Amniotic stem cell (primary cell): Measurements from ENCODE around the gene NINJ1.
A peak's percentile ranks its signal among the peaks of the same experiment; 100 is the strongest.

Source experiments
- DNase-seq: peaks from one replicate; lab custom pipeline; 2025; lab: John Stamatoyannopoulos, UW

NINJ1 gene

GRCh38 chr9:93099551-93100275 lies 34.3 kb downstream of the NINJ1 start:
- DNase-seq: no peak

DNA sequence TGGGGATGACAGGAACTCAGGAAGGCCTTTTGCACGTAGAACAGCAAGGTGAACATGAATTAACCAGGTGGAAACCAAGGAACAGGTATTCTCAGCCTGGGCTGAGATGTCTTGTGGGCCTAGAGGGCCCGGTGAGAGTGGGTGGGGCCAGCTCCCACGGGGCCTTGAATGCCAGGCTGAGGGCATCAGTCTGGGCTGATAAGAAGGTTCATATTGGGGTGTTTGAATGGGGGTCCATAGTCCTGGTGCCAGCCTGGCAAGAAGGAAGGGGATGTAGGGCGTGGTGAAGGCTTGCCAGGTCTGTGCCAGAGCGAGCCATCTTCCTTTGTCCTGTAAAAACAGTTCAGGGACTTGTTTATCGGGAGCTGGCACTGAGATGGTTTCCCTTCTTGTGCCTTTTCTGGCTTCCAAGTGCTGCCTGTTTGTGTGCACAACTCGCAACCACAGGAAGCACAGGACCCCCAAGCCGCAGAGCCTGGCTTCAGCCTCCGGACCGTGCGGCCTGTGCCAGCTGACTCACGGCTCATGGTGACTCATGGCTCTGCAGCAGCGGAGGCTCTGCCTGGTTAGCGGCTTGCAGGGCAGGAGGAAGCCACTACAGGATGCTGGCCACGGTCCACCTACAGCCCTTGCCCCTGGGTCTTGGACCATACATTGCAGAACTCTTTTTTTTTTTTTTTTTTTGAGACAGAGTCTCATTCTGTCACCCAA lies 35.7 kb downstream of the NINJ1 start:
- peak; percentile 86 for DNase-seq

DNA sequence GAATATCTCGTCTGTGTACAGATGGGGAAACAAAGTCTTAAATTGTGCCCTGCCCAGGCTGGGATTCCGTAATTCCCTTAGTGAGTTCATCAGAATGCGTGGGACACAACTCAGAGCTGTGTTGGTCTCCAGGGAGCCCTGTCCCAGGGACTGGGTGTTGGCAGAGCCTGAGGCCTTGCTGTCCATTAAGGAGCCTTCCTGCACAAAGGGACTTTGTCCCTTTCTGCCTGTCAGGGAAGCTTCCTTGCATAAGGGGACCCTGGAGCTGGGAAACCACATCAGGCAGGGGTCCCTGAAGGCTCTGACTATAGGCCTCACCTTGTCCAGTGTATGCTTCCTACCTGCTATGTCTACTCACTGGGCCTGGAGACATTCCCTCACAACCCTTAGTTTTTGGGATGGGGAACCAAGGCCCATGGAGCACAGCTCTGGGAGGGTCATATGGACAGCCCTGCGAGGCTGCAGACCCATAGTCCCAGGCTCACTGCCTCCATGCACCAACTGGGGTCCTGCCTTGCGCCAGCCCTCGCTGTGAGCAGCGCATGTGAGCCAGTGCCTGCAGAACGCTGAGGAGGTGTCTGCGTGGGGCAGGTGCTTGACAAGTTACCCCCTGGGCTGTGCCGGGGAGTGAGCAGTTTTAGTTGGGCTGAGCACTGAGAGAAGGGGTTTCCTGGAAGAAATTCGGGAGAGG lies 36.4 kb downstream of the NINJ1 start:
- no peak for DNase-seq

- DNase-seq: no peak
Observed at GRCh38 chr9:93096811-93097382, 37.2 kb downstream of the NINJ1 start.

DNA sequence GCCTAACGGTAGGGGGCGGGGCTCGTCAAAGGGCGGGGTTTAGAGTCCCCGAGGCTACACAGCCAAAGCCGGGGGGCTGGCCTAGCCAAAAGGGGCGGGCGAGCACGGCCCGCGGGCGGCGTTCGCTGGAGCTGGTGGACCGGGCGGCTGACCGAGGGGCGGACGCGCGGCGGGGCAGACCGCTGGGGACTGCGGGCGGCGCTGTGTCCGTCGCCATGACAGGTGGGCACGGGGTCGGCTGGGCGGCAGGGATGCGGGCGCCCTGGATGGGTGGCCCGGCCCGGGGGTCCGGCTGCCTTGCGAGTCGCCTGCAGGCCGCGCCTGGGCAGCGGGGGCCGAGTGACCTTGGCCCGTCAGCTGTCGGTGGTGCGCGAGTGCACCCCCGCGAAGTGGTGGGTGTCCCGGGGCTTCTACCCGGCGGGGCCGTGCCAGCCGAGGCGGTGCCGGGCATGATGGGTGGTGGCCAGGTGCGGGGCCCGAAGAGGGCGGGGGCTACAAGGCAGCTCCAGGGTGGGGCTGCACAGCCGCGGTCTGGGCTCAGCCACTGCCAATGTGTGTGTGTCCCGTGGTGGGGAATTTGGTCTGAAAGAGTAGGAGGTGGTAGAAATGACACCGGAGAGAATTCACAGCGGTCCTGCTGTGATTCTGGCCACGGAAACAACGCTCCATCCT lies 37.8 kb downstream of the NINJ1 start, which contains the start of gene CARD19:
TSS of gene CARD19 (plus strand) at position 87 of the 672 bp plus-strand sequence. CDS start at position 216, 129 bp downstream.
- no peak for DNase-seq

DNA sequence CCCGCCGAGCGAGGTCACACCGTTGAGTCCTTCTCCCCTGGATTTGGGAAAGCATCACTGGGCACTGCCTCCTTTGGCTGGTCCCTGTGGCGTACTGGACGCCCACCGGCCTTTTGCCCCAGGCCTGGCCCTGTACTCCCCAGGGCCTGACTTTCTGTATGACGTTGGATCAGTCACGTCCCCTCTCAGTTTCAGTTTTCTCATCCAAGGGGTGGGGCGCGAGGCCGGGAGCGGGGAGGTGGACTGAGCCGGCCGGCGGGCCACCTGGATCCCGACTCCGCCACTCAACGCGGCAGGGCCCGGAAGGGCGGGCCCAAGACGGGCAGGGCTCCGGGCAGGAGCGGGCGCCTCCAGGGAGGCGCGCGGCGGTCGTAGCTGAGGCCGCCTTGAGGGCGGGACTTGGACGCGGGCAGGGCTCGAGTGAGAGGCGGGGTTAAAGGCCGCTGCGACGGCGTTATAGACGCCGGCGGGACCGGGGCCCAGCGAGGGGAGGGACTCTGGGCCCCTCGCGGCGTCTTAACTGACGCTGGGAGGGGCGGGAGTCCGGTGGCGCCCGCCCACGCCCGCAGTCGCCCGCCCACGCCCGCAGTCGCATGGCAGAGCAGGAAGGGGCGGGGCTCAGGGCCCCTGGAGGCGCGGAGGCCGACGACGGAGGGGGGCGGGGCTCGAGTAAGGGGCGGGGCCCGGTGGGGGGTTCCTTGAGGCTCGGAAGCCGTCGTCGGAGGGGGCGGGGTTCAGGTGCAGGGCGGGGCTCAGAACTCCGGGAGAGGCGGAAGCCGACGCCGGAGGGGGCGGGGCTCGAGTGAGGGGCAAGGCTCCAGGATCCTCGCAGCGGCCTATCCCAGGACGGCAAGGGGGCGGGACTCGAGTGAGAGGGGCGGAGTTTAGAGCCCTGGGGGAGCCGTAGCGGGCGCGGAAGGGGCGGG lies 38.6 kb downstream of the NINJ1 start:
- DNase-seq: peak; percentile 99

DNA sequence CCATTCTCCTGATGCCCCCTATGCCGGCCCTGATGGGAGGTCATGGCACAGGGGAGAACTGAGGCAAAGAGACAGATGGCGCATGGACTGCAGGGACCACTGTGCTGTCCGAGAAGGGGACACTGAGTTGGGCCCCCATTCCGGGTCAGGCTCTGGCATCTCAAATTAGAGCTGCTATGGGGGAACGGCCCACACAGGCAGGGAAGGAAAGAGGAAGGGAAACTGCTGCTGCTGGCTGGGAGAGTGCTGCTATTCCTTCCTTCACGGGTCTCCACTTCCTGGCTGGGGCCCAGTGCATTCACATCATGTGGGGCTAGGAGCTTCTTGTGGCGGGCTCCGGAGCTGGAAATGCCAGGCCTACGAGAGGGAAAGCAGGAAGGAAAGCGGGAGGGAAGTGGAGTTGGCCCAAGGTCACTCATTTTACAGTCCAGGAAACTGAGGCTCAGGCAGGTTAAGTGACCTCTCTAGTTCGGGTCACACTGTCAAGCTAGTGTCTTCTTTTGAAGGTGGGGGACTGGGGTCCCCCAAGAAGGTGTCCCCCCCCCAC lies 39.3 kb downstream of the NINJ1 start:
- DNase-seq: no peak

DNA sequence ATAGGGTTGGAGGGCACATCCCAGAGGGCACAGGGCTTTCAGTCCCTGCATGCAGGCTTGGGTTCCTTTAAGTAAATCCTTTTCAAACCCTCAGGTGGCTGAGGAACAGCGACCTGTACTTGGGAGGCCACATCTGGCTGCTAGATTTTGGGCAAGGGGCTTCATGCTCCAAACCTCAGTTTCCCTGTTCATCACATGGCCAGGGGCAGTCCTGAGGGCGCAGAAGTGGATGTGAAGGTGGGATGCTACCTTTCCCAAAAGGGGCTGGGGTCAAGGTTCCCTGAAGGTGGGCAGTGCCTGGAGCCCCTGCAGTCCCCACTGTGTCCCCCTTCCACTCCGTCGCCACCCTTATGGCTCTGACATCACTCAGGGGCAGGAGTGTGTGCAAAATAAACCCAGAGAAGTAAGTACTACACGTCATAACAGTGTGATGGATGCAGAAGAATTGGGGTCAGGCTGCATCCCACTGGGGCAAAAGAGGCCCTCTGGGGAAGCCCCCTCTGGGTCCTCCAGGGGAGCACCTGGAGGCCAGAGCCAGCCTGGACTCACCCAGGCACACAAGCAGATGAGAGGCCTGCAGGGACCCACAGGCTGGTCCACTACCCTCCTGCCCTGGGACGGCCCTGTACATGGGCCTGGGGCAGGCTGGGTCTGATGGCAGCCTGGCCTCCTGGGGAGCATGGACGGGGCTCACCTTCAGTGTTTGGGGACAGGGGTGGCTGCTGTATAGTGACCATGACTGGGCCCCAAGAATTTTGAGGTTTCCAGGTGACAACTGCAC lies 40.0 kb downstream of the NINJ1 start:
- DNase-seq: no peak

- DNase-seq: no peak
Observed at GRCh38 chr9:93093127-93093876, 40.7 kb downstream of the NINJ1 start.

DNA sequence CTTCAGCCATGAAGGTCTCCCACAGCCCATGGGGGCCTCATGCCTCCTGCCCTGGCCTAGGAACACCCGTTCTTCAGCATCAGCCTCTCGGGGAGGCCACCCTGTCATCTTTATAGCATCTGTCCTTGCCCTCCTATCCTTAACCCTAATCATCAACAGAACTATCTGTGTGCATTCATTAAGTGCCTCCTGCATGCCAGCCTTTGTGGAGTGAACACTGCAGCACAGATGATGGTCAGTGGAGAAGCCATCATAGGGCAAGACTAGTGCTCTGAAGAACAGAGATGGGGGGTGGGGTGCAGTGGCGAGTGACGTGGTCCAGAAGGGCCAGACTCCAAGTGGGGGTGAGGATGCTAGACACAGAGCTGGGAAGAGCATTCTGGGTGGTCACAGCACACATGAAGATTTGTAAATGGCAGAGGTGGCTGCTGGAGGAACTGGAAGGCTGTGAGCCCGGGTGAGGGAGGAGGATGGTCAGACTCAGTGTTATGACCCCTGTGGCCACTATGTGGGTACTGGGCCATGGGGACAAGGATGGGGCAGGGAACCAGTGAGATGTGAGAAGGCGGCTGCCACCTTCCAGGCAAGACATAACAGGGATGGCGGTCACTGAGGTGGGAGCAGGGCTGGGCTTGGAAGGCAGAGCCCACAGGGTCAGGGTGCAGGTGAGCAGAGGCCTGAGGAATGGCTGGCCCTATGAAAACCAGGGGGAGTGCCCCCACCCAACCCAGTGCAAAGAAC lies 41.6 kb downstream of the NINJ1 start:
- no peak for DNase-seq

- DNase-seq: peak; percentile 15
Observed at GRCh38 chr9:93091453-93092081, 42.5 kb downstream of the NINJ1 start.

DNA sequence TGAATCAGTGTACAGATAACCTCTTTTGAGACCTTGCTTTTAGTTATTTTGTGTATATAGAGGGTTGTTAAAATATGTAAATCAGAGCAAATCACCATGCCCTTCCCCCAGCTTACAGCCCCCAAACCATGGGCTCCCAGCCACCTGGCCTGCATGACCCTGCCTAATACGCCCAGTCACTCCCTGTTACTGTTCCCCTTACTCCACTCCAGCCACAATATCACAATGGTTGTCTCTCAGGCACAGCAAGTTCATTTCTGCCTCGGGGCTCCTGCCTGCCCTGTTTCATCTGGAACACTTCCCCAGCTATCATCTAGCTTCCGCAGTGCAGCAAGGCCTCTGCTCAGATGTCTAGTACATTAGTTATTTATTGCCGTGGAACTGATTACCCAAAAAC lies 43.0 kb downstream of the NINJ1 start:
- DNase-seq: no peak

GRCh38 chr9:93090091-93090655 lies 43.9 kb downstream of the NINJ1 start:
- no peak for DNase-seq

DNA sequence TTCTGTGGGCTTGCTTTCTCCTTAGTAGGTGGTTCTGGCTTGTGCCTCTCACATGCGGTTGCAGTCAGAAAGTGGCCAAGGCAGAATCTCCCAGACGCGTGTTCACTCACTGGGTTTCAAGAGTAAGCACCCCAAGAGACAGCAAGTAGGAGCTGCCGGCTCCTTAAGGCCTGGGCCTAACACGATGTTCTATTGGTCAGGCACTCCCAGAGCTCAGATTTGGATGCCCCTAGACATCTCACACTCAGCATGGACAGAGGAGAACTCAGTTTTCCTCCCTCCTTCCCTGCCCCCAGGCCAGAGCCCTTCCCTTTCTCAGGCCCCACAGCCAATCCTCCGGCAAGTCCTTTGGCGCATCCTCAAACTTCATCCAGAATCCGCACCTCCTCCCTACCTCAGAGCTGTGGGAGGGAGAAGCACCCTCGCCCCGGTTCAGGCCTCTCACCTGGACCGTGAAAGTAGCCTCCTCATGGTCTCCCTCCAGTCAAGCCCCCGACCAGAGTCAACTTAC lies 44.5 kb downstream of the NINJ1 start:
- DNase-seq: no peak

GRCh38 chr9:93089024-93089423 lies 45.0 kb downstream of the NINJ1 start:
- DNase-seq: no peak

GRCh38 chr9:93088656-93089015 lies 45.4 kb downstream of the NINJ1 start:
- DNase-seq: no peak

DNA sequence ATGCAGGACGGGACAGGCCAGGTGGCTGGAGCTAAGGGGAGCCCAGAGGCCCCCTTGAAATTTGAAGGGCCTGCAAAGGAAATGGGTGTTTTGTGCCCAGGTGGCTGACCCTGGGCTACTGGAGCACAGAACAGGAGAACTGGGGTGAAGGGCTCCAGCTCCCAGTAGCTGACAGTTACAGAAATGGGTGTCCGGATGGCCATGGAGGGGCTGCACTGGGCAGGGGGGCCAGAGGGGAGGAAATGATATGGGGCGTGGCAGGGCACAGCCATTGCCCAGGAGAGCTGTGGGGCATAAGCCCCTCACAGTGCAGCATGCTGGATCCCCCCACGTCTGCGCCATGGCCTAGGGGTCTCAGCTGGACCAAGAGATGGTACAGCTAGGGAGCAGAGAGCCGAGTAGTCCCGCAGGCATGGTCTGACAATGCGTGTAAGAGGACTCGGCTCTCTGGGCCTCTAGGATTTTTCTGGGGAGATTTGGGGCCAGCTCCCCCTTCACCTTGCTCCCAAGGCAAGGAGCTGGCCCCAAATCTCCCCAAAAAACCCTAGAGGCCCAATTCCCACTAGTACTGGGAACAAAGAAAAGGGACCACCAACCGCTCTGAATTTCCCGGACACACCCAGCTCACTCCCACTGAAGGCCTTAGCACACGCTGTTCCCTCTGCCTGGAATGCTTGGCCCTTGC lies 45.9 kb downstream of the NINJ1 start:
- no peak for DNase-seq
